Neural progenitor cell (in vitro differentiated cells): Measurements from ENCODE around the gene NOSTRIN.

Source experiments
- EZH2 ChIP-seq: fragments of 200-600 bp; sonication (generic); IDR thresholded peaks from 2 replicates; pipeline ENCODE4 v1.6.1; 2017; ENCODE audit warnings: antibody characterized with exemption, mild to moderate bottlenecking, moderate library complexity
- EZH2phosphoT487 ChIP-seq: fragments of 200-600 bp; sonication (generic); IDR thresholded peaks from 2 replicates; pipeline ENCODE4 v1.6.1; 2017; ENCODE audit warnings: antibody characterized with exemption
- TF ChIP-seq, protein P1 (sequence below): fragments of 200-600 bp; sonication (generic); IDR thresholded peaks from 2 replicates; pipeline ENCODE4 v1.5.1; 2017; ENCODE audit warnings: antibody characterized with exemption, mild to moderate bottlenecking

DNA sequence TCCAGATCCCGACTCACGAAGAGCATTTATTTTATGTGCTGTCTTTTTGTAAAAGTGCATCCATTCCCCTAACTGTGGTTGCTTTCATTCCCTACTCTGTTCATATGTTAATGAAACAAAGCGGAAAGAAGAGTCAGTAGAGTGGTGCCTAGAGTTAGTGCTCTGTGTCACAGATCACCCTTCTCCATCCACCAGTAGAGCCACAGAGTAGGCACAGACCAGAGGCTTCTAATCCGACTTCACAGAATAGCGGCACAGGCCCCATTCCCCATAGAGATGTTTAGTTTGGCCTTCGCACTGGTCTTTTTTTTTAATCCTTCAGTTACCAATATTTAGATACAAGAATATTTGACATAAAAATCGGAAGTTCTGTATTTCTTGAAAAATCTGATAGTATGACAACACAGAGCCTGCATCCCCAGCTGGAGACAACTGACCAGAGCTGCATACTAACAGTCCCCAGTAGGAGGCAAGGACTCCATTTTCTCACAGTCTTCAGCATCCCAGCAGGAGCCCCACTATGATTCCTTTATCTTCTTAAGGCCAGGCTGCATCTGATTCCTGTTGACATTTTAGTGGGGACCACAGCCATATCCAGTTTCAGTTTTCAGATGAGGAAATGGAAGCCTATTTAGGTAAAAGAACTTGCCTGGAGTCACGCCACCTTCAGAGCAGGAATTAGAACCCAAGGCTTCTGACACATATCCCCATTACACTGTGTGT lies 105.7 kb downstream of the NOSTRIN start:
- TF ChIP-seq, protein P1, sequence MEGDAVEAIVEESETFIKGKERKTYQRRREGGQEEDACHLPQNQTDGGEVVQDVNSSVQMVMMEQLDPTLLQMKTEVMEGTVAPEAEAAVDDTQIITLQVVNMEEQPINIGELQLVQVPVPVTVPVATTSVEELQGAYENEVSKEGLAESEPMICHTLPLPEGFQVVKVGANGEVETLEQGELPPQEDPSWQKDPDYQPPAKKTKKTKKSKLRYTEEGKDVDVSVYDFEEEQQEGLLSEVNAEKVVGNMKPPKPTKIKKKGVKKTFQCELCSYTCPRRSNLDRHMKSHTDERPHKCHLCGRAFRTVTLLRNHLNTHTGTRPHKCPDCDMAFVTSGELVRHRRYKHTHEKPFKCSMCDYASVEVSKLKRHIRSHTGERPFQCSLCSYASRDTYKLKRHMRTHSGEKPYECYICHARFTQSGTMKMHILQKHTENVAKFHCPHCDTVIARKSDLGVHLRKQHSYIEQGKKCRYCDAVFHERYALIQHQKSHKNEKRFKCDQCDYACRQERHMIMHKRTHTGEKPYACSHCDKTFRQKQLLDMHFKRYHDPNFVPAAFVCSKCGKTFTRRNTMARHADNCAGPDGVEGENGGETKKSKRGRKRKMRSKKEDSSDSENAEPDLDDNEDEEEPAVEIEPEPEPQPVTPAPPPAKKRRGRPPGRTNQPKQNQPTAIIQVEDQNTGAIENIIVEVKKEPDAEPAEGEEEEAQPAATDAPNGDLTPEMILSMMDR, result no peak
- no peak for TF ChIP-seq EZH2
- TF ChIP-seq EZH2phosphoT487, result no peak
